Lower leg skin (tissue), 3 donors: ENCODE results near the gene ZNF716.

ENCODE experiments used
- CTCF ChIP-seq, 3 donors: fragments of 450-650 bp; IDR thresholded peaks; one replicate each; pipeline ENCODE4 v1.5.1; 2016; ENCODE audit warnings: antibody characterized with exemption in 3 of 3, mild to moderate bottlenecking in 3 of 3, moderate library complexity in 2 of 3
- POLR2A ChIP-seq, 2 donors: fragments of 450-650 bp; IDR thresholded peaks; one replicate each; pipeline ENCODE4 v1.6.1; 2016 to 2017; ENCODE audit warnings: antibody characterized with exemption in 2 of 2, mild to moderate bottlenecking in 1 of 2, moderate library complexity in 1 of 2

- TF ChIP-seq POLR2A (IDR thresholded peaks at IDR 0.05) = no peak
- TF ChIP-seq CTCF (IDR thresholded peaks at IDR 0.05) = no peak
These were observed 46.4 kb downstream of the ZNF716 start for GRCh38 chr7:57496395-57496794.
